ENCODE results near the gene SLC6A6.

DNA sequence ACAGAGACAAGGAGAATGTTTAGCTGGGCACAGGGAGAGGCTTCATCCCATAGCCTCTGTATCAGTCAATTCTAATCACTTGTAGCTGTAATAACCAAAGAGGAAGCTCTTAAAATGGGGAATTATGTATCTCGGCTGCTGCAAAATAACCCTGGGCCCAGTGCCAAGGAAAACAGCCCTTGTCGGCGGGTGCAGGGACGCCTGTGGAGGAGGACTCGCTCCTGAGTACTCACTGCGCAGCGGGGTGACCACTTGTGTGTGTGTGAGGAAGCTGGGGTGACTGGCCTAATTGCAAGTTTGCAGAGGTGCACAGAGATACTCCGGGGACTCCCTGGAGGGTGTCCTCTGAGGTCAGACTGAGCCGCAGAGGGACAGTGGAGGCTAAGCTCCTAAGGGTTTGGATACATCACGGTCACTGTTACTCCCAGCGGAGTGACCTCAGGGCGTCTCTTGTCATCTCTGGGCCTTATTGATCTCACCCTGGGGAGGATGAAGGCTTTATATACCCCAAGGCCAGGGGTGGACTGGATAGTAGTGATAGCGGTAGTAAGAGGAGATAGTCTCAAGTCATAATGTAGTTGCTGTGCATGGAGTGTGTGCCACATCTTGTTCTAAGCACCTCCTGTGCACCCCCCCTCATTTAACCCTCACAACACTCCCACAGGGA lies 37.2 kb downstream of the SLC6A6 start:
- TF ChIP-seq ZNF274 (IDR thresholded peaks at IDR 0.05; ENCODE audit: low read depth, low read length) (no peak), SUZ12 (IDR thresholded peaks at IDR 0.05; ENCODE audit: extremely low read depth, insufficient read depth, insufficient read length) (no peak)
